GM23248 (cell line): Measurements from ENCODE around the gene FANCD2OS. TPM values are rescaled to one million over a fixed set of nuclear protein-coding genes. Genes with fewer than 3 reads are reported as not detected.

ENCODE experiments used
- DNase-seq: peaks from one replicate; pipeline ENCODE4 v3.0.0-alpha.2; 2015
- H2AFZ ChIP-seq: fragments of 200-600 bp; sonication (generic); 2 replicates; pipeline ENCODE4 v1.6.1; 2016; ENCODE audit warnings: antibody characterized with exemption
- H3F3A ChIP-seq: fragments of 200-600 bp; sonication (generic); 2 replicates; pipeline ENCODE4 v1.6.1; 2016; ENCODE audit warnings: mild to moderate bottlenecking, antibody characterized with exemption, mixed run types; ENCODE audit not compliant: insufficient read depth
- H3K27ac ChIP-seq: fragments of 200-600 bp; sonication (generic); 2 replicates; pipeline ENCODE4 v1.5.1; 2016; ENCODE audit warnings: mild to moderate bottlenecking
- H3K27me3 ChIP-seq: fragments of 200-600 bp; sonication (generic); replicated peaks from 2 replicates; pipeline ENCODE4 v1.6.1; 2016; ENCODE audit warnings: mild to moderate bottlenecking; ENCODE audit not compliant: insufficient read depth
- H3K36me3 ChIP-seq: fragments of 200-600 bp; sonication (generic); 2 replicates; pipeline ENCODE4 v1.6.1; 2016; ENCODE audit warnings: low read depth, mild to moderate bottlenecking
- H3K4me1 ChIP-seq: fragments of 200-600 bp; sonication (generic); 2 replicates; pipeline ENCODE4 v1.6.1; 2016; ENCODE audit warnings: mild to moderate bottlenecking; ENCODE audit not compliant: insufficient read depth
- H3K4me2 ChIP-seq: fragments of 200-600 bp; sonication (generic); one replicate; pipeline ENCODE4 v1.6.1; 2016; ENCODE audit warnings: mild to moderate bottlenecking; ENCODE audit not compliant: unreplicated experiment
- H3K4me3 ChIP-seq: fragments of 200-600 bp; sonication (generic); 2 replicates; pipeline ENCODE4 v1.5.1; 2016; ENCODE audit warnings: mild to moderate bottlenecking
- H3K79me2 ChIP-seq: fragments of 200-600 bp; sonication (generic); 2 replicates; pipeline ENCODE4 v1.6.1; 2016; ENCODE audit warnings: mild to moderate bottlenecking; ENCODE audit not compliant: insufficient read depth
- H3K9ac ChIP-seq: fragments of 200-600 bp; sonication (generic); 2 replicates; pipeline ENCODE4 v1.6.1; 2016; ENCODE audit warnings: mild to moderate bottlenecking
- H3K9me2 ChIP-seq: fragments of 200-600 bp; sonication (generic); 2 replicates; pipeline ENCODE4 v1.6.1; 2016; ENCODE audit warnings: mixed run types, mild to moderate bottlenecking, moderate library complexity; ENCODE audit not compliant: insufficient read depth
- H3K9me3 ChIP-seq: fragments of 200-600 bp; sonication (generic); one replicate; pipeline ENCODE4 v1.6.1; 2017; ENCODE audit warnings: low read depth
- H4K20me1 ChIP-seq: fragments of 200-600 bp; sonication (generic); 2 replicates; pipeline ENCODE4 v1.6.0; 2016; ENCODE audit not compliant: insufficient read depth
- EZH2 ChIP-seq: fragments of 200-600 bp; sonication (generic); IDR thresholded peaks from 2 replicates; pipeline ENCODE4 v1.6.1; 2018; ENCODE audit warnings: antibody characterized with exemption, mild to moderate bottlenecking; ENCODE audit not compliant: insufficient read depth, poor library complexity, severe bottlenecking
- EZH2phosphoT487 ChIP-seq: fragments of 200-600 bp; sonication (generic); IDR thresholded peaks from 2 replicates; pipeline ENCODE4 v1.6.1; 2018; ENCODE audit warnings: antibody characterized with exemption, moderate library complexity, mild to moderate bottlenecking, low read depth; ENCODE audit not compliant: insufficient read depth
- WGBS, 2 experiments: methylation state at CpG; one replicate each; pipeline ENCODE4 v1.1.6; 2015 to 2017; ENCODE audit warnings: low lambda C conversion rate in 2 of 2, low coverage in 1 of 2; ENCODE audit errors: missing lambda C conversion rate in 2 of 2; 5-methylcytosine and 5-hydroxymethylcytosine counted together
- in situ Hi-C: fragments of 300-500 bp; cut with MboI; formaldehyde crosslinking; loops from 2 replicates; pipeline ENCODE4 v1.15.0; 2020
- polyA plus RNA-seq: library from polyadenylated mRNA; unstranded; fragments of >200 nt; fragmentation: Nextera tagmentation; extraction: Ambion mirVana; gene quantifications from 2 replicates; pipeline ENCODE4 v1.2.1, GENCODE V29; 2016
- total RNA-seq: library from RNA; depleted of rRNA; stranded (reverse); fragments of >200 nt; shearing (Covaris generic); gene quantifications from 2 replicates; pipeline ENCODE4 v1.2.3, GENCODE V29; 2014

Gene FANCD2OS
- total and polyA plus RNA-seq, 2 experiments from 2014 or later, result not detected

- no peaks in the 10 kb centered on the region for H3K9me2 ChIP-seq
- peak; percentile 72 for DNase-seq
- H3K4me1 ChIP-seq, result peaks cover 19% of the 10 kb centered on the region
- peaks cover 56% of the 10 kb centered on the region for H3K79me2 ChIP-seq
- H3K27ac ChIP-seq, result peak overlapping the region; percentile 60
- H3K27me3 ChIP-seq, result no peaks in the 10 kb centered on the region
- peaks cover 8% of the 10 kb centered on the region; the same call in 1 of the 2 replicates for H3F3A ChIP-seq
- no peaks in the 10 kb centered on the region; the same call in 1 of the 2 replicates for H3K36me3 ChIP-seq
- peak overlapping the region; percentile 93 for H3K4me2 ChIP-seq
- WGBS, 2 experiments, result 0 to 2% methylated on average over 10 of the region's 10 CpGs
- peak overlapping the region; percentile 99 for H3K4me3 ChIP-seq
- H3K9ac ChIP-seq, result peak overlapping the region; percentile 90
- no peaks in the 10 kb centered on the region for H4K20me1 ChIP-seq
- no peaks in the 10 kb centered on the region for H3K9me3 ChIP-seq
- peak overlapping the region; percentile 90 for H2AFZ ChIP-seq
- TF ChIP-seq EZH2phosphoT487 (no peak), EZH2 (no peak)
- in situ Hi-C loops, result no loop called here
Observed at GRCh38 chr3:10116138-10116460, 8.0 kb upstream of the FANCD2OS start.

DNA sequence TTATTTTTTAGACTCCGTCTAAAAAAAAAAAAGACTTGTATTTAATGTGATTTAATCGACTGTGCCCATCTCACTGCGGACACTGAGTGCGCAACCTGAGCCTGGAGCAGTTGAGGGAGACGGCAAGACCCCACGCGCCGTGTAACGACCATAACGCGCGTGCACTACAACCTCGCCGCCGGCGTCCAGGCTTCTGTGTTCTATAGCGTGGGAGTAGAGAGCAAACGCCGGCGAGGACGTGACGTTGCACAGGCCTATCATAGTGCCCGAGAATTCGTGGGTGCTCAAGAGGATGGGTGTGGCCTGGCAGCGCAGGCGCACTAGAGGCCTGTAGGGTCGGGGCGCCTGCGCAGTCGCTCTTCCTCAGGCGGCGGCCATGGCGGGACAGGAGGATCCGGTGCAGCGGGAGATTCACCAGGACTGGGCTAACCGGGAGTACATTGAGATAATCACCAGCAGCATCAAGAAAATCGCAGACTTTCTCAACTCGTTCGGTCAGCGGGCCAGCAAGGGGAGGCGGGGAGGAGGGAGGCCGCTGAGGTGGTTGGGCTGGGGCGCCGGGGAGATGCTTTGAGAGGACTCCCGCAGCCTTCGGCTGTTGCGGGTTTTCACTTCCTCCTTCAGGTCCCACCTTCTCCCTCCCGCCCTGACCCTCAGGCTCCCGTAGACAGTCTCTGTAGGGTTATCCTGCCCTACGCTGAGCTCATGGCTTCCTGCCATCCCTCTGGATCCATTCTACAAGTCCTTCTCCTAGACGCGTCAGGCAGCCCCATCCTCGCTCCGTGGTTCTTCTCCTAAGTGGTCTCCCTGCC lies 7.5 kb upstream of the FANCD2OS start, which contains the start of gene BRK1:
Gene BRK1, plus strand, starts transcription at position 350 of the 812 bp plus-strand sequence. Its CDS starts 27 bp downstream, at position 377.
- peak within 1 kb of the TSS; percentile 90 for H2AFZ ChIP-seq
- H3K4me2 ChIP-seq, result peak within 1 kb of the TSS; percentile 93
- in situ Hi-C loops, result no loop called here
- H3K4me1 ChIP-seq, result peaks cover 19% of the 10 kb centered on the region
- peaks cover 8% of the 10 kb centered on the region; the same call in 1 of the 2 replicates for H3F3A ChIP-seq
- no peaks in the 10 kb centered on the region; the same call in 1 of the 2 replicates for H3K36me3 ChIP-seq
- no peaks in the 10 kb centered on the region for H3K9me3 ChIP-seq
- H3K79me2 ChIP-seq, result peaks cover 51% of the 10 kb centered on the region
- no peaks in the 10 kb centered on the region for H4K20me1 ChIP-seq
- peak within 1 kb of the TSS; percentile 60 for H3K27ac ChIP-seq
- peak; percentile 100 for DNase-seq
- TF ChIP-seq EZH2phosphoT487 (no peak), EZH2 (no peak)
- H3K27me3 ChIP-seq, result no peaks in the 10 kb centered on the region
- H3K9ac ChIP-seq, result peak within 1 kb of the TSS; percentile 90
- 1 to 2% methylated on average over 45 to 54 of the region's 54 CpGs for WGBS, 2 experiments
- H3K4me3 ChIP-seq, result peak within 1 kb of the TSS; percentile 99
- no peaks in the 10 kb centered on the region for H3K9me2 ChIP-seq

DNA sequence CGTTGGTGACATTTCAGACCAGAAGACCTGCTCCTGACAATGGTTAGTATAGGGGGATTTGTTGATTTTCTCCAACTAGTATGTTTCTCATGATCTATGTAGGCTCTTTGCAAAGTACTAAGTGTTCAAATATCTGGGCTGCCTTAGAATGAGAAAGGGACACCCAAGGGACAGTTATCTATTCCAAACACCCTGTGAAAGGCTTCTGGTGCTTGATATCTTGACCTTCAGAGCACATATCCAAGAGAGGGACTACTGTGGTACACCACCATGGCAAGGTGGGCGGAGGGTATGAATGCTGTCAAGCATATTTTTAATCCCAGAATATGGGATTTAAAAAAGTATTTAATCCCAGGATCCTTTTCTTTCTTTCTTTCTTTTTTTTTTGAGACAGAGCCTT lies 1.1 kb downstream of the FANCD2OS start:
- no peaks in the 10 kb centered on the region for H3K9me3 ChIP-seq
- H3K9me2 ChIP-seq, result no peaks in the 10 kb centered on the region
- 60 to 67% methylated on average over 2 of the region's 2 CpGs for WGBS, 2 experiments
- H3K27me3 ChIP-seq, result no peaks in the 10 kb centered on the region
- no peak overlapping the region for H3K9ac ChIP-seq
- no peak overlapping the region for H3K27ac ChIP-seq
- peaks cover under 1% of the 10 kb centered on the region; the same call in 1 of the 2 replicates for H3K4me1 ChIP-seq
- no peak for DNase-seq
- TF ChIP-seq EZH2 (no peak), EZH2phosphoT487 (no peak)
- in situ Hi-C loops, result no loop called here
- H4K20me1 ChIP-seq, result no peaks in the 10 kb centered on the region
- H3K4me2 ChIP-seq, result no peak overlapping the region
- no peak overlapping the region for H3K4me3 ChIP-seq
- H3F3A ChIP-seq, result no peaks in the 10 kb centered on the region
- no peak overlapping the region for H2AFZ ChIP-seq
- H3K79me2 ChIP-seq, result no peaks in the 10 kb centered on the region
- H3K36me3 ChIP-seq, result no peaks in the 10 kb centered on the region

DNA sequence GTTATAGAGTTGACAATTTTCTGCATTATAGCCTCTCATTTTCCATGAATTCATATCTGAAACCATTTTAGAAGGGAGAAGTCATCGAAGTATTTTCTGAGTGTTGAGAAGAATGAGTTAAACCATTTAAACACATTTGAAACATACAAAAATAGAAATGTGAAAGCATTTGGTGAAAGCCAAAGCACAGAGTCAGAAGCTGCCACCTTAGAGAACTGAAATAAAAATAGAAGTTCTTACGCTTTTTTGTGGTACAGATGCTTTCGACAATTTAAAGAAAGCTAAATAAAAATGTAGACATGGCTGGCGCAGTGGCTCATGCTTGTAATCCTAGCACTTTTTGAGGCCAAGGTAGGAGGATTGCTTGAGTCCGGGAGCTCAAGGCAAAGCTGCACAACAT lies 9.0 kb downstream of the FANCD2OS start:
- no peak for DNase-seq
- Histone ChIP-seq H3K27ac (no peak overlapping the region), H3K4me1 (peaks cover 5% of the 10 kb centered on the region; the same call in 1 of the 2 replicates), H3K4me2 (no peak overlapping the region), H3F3A (no peaks in the 10 kb centered on the region), H3K9me3 (no peaks in the 10 kb centered on the region), H3K27me3 (no peaks in the 10 kb centered on the region), H2AFZ (no peak overlapping the region), H3K36me3 (no peaks in the 10 kb centered on the region), H3K4me3 (no peak overlapping the region), H3K79me2 (no peaks in the 10 kb centered on the region), H3K9me2 (no peaks in the 10 kb centered on the region), H4K20me1 (no peaks in the 10 kb centered on the region), H3K9ac (no peak overlapping the region)
- WGBS, 2 experiments, result 98% methylated on average over 5 of the region's 5 CpGs
- TF ChIP-seq EZH2, result no peak
- no peak for TF ChIP-seq EZH2phosphoT487
- in situ Hi-C loops, result no loop called here
